ENCODE results near the gene MFSD1. TPM values are rescaled to one million over a fixed set of nuclear protein-coding genes. Genes with fewer than 3 reads are reported as not detected.

Gene MFSD1
- total and polyA plus RNA-seq, 9 of the 15 experiments (the other 6 are each of a cell fraction or from before 2014, with no cell fraction given) = 8.7 to 49.5 (median 28.6) TPM

- TF ChIP-seq, protein P1, sequence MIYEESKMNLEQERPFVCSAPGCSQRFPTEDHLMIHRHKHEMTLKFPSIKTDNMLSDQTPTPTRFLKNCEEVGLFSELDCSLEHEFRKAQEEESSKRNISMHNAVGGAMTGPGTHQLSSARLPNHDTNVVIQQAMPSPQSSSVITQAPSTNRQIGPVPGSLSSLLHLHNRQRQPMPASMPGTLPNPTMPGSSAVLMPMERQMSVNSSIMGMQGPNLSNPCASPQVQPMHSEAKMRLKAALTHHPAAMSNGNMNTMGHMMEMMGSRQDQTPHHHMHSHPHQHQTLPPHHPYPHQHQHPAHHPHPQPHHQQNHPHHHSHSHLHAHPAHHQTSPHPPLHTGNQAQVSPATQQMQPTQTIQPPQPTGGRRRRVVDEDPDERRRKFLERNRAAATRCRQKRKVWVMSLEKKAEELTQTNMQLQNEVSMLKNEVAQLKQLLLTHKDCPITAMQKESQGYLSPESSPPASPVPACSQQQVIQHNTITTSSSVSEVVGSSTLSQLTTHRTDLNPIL (CRISPR knock-in tag; IDR thresholded peaks at IDR 0.05) = no peak
- TF ChIP-seq CREB3L1 (IDR thresholded peaks at IDR 0.05; ENCODE audit: borderline replicate concordance, low read depth) = no peak
- TF ChIP-seq ZBTB8A (IDR thresholded peaks at IDR 0.05; ENCODE audit: partially characterized antibody) = no peak
- TF ChIP-seq MAFG (tag; conservative IDR thresholded peaks at IDR 0.05) = peak; percentile 34; the same call in 1 of the 2 replicates
- no peak for TF ChIP-seq ZNF217 (CRISPR knock-in tag; IDR thresholded peaks at IDR 0.05)
- no peak for TF ChIP-seq MCM3 (IDR thresholded peaks at IDR 0.05)
- no peak for TF ChIP-seq CSDE1 (IDR thresholded peaks at IDR 0.05)
- TF ChIP-seq MAFK (IDR thresholded peaks at IDR 0.05; ENCODE audit: low read length) = peak; percentile 34; the same call in 1 of the 2 replicates
- TF ChIP-seq STAG1 (CRISPR knock-in tag; IDR thresholded peaks at IDR 0.05; ENCODE audit: borderline replicate concordance) = no peak
Observed at GRCh38 chr3:158794936-158795518, 6.8 kb upstream of the MFSD1 start (continued).

All from K562 (cell line).